DMS53 treated with DMSO at 0.1 percent for 48 hours (cell line): ENCODE data around the gene PKM.

Source experiments
- DNase-seq: peaks from one replicate; lab custom pipeline; 2025; ENCODE audit not compliant: unreplicated experiment; lab: John Stamatoyannopoulos, UW

PKM gene

DNA sequence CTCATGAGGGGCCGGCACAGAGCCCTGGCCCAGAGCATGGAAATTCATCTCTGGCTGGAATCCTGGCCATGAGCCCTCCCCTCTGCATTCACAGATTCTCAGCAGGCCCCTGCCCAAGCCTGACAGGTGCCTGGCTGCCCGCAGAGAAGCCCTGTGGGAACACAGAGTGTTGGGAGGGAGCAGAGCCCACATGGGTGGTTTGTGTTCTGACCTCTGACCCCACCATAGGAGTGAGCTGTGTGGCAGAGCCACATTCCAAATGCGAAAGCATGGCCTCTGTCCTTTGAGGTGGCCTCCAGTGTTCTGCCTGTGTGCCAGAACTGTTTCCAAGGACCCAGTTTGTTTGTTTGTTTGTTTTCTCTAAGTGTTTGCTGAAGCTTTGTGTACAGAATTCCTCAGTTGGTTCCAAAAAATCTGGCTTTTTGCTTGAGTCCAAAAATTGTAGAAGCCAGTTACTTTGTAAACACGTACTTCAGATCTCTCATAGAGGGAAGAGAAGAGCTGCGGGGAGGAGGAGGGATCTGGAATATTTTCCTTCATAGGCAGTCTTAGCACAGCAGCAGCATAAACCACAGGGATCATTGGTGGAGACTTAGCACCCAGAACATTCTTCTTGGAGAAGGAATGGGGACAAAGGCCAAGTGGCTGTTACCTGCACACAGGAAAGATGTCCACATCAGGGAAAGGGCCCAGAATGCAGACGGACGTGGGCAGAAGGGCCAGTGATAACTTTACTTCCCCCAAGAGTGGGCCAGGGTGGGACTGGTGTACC lies 69.4 kb downstream of the PKM start:
- no peak for DNase-seq

DNA sequence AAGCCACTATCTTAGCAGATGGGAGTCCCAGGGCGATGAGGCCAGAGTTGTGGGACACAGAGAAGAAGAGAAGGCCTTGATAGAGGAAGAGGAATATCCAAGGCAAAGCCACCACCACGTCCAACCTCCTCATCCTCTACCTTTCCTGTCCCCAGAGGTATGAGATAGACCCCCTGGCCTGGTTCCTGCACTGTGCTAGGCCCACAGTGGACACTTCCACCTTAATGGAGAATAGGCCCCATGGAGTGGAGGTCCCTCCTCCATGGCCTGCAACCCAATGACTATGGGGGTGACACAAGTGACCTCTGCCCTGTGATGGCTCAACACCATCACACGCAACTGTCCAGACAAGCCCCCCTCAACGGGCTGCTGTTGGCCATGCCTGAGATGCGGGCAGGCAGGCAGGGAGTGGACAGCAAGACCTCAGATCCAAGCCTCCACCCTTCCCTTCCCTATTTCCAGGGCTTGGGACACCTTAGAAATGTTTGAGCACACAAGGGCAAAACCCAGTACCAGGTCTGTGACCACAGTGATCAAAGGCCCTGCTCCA lies 70.2 kb downstream of the PKM start:
- DNase-seq, result no peak

DNA sequence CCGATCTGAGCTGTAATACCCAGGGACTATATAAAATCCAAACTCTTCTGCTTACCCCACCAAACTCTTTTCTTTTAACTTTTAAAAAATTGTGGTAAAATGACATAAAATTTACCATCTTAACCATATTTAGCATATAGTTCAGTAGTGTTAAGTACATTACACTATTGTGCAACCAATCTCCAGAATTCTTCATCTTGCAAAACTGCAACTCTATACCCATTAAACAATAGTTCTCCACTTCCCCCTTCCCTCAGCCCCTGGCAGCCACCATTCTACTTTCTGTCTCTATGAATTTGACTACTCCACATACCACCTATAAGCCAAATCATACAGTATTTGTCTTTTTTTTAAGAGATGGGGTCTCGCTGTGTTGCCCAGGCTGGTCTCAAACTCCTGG lies 74.1 kb downstream of the PKM start:
- no peak for DNase-seq

DNA sequence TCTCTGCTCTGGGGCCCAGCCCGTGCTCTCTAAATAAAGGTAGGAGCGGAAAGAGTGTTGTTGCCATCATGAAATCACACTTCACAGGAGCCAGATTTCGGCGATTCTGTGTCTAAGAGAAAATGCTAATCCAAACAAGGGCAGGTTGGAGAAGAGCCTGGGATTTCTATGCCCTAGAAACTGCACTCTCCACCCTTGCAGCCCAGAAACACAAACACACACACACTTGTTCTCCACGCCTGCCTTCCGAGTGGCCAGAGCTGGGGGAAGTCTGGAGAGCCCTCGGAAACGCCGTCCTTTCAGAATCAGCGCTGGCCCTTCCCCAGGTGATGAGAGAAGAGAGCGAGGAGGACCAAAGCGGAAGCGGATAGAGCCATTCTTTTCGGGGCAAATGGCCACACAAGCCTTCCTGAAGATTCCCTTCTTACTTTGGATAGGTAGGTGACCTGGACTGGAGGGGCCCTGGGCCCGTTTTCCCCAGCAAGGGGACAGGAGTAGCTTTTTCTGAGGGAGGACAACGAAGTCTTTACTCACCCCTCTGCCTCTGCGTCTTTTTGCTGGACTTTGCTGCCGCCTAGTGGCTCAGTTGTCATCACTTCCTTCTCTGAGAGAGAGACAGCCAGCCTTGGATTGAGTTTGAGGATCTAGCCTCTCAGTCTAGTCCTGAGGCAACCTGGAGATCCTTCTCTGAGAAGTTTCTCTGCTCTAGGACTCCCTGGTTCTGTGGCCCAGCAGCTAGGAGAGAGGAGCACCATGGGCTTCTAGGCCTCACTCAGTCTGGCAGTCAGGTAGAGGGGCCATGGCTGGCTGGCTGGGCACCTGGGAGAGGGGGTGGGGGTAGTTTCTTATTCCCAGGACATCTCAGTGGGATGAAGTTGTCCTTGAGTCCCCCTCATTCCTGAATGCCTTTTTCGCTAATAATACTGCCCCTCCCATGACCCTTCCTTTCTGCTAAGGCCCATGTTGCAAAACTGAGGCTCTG lies 75.1 kb downstream of the PKM start:
- peak; percentile 78 for DNase-seq

DNA sequence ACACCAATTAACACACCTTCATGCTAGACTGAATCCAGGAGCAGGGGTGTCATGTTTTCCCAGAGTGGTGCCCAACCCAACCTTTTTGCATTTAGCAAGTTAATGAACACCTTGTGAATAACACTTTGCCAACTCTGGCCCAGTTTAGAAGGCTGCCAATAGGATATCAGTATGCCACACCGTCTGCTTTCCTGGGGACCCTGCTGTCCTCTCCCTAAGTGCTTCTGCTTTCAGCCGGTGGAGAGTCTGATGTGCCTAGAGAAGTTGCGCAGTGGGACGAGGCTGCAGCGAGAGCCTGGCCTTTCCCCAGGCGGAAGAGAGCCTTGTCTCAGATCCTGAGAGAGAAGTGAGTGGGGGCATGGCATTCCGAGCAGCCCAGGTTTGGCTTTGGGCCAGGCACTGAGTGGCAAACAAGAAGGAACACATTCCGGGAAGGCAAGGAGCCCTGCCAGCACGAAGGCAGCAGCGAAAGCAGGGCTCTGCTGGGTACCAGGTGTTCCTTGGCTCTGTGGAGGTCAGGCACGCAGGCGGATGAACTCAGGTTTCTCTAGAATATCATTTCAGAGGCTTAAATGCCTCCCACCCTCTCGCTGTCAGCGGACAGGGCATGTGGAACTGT lies 75.9 kb downstream of the PKM start:
- DNase-seq, result peak; percentile 32

DNA sequence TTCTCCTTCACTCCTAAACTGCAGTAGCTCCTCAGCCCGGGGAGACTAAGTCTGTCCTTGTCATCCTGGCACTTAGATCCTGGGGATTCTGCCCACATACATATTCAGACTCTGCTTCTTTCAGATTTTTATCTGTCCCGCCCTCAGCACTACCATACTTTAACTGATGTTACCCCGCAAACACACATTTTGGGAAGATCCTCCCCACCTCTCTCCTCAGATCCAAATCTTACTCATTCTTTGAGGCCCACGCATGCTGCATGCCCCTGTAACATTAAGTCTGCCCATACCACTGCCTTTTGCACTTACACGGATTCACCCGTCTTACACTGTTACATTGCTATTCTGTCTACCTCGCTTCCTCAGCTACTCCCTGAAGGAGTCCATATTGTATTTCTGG lies 76.7 kb downstream of the PKM start:
- no peak for DNase-seq

DNA sequence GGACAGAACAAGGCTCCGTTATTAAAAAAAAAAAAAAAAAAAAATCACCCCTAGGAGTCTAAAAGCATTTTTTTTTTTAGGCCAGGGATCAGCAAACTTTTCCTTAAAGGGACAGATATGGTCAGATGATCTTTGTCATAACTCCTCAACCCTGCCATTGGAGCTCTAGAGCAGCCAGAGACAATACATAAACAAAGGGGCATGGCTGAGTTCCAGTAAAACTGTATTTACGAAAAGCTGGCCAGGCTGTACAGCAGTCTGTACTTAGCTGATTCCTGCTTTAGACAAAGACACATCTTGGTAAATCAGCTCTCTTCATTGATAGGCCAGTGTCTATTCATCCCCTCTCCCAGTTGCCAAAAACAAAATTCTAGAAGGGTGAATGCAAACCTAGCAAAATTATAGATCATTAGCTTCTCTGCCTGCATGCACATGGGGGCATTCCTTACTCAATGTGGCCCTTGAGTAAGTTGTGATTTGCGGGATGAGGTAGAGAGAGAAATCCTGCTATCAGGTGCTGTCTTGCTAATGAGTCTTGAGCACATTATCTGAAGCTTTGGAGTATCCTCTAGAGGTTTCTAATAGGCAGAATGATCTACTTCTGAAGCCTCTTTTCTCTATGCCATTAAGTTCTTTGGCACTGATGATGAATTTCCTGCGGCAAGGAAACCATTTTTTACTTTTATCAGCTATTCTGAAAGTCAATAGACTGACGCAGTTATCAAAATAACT lies 77.6 kb downstream of the PKM start:
- DNase-seq, result no peak
